Neural cell (in vitro differentiated cells): Measurements from ENCODE around the gene CELSR1. TPM values are rescaled to one million over a fixed set of nuclear protein-coding genes. Genes with fewer than 3 reads are reported as not detected.

Experiments used
- H2AFZ ChIP-seq: fragments of 200-600, 300-800 bp; sonication (generic), shearing (Covaris generic); 2 replicates; pipeline ENCODE4 v1.6.0; 2014; ENCODE audit warnings: low read depth, mild to moderate bottlenecking, antibody characterized with exemption, low read length, moderate library complexity
- H3F3A ChIP-seq: fragments of 200-600 bp; shearing (Covaris generic); 2 replicates; pipeline ENCODE4 v1.6.1; 2016; ENCODE audit warnings: mild to moderate bottlenecking, moderate library complexity, mixed read lengths, antibody characterized with exemption, low read length; ENCODE audit not compliant: insufficient read depth, poor library complexity, severe bottlenecking
- H3K27ac ChIP-seq: fragments of 200-600, 300-800 bp; sonication (generic), shearing (Covaris generic); 2 replicates; pipeline ENCODE4 v1.5.1; 2014; ENCODE audit warnings: mild to moderate bottlenecking, low read length, moderate library complexity
- H3K27me3 ChIP-seq: fragments of 300-800, 200-600 bp; sonication (generic), shearing (Covaris generic); 2 replicates; pipeline ENCODE4 v1.6.0; 2014; ENCODE audit warnings: mild to moderate bottlenecking, low read depth, low read length, moderate library complexity; ENCODE audit not compliant: insufficient read depth
- H3K36me3 ChIP-seq: fragments of 300-800, 200-600 bp; sonication (generic), shearing (Covaris generic); 2 replicates; pipeline ENCODE4 v1.5.1; 2014; ENCODE audit warnings: mild to moderate bottlenecking, antibody characterized with exemption, low read length, moderate library complexity; ENCODE audit not compliant: insufficient read depth
- H3K4me2 ChIP-seq: fragments of 300-800, 200-600 bp; sonication (generic), shearing (Covaris generic); 2 replicates; pipeline ENCODE4 v1.6.0; 2014; ENCODE audit warnings: mild to moderate bottlenecking, low read length
- H3K4me3 ChIP-seq: fragments of 300-800, 200-600 bp; sonication (generic), shearing (Covaris generic); 2 replicates; pipeline ENCODE4 v1.5.1; 2014; ENCODE audit warnings: mild to moderate bottlenecking, low read length, moderate library complexity
- H3K79me2 ChIP-seq: fragments of 200-600 bp; shearing (Covaris generic); replicated peaks from 2 replicates; pipeline ENCODE4 v1.6.0; 2014; ENCODE audit warnings: mild to moderate bottlenecking, low read length, moderate library complexity; ENCODE audit not compliant: insufficient read depth
- H3K9ac ChIP-seq: fragments of 300-800, 200-600 bp; sonication (generic), shearing (Covaris generic); 2 replicates; pipeline ENCODE4 v1.6.1; 2016; ENCODE audit warnings: mild to moderate bottlenecking, low read length, mixed read lengths
- H3K9me2 ChIP-seq: fragments of 200-600 bp; shearing (Covaris generic); 2 replicates; pipeline ENCODE4 v1.6.1; 2016; ENCODE audit warnings: mild to moderate bottlenecking, low read length, mixed read lengths; ENCODE audit not compliant: insufficient read depth
- H3K9me3 ChIP-seq: fragments of 200-600, 300-800 bp; sonication (generic), shearing (Covaris generic); 2 replicates; pipeline ENCODE4 v1.6.1; 2016; ENCODE audit warnings: mild to moderate bottlenecking, mixed run types, low read length, moderate library complexity, mixed read lengths
- H4K20me1 ChIP-seq: fragments of 200-600 bp; shearing (Covaris generic); 2 replicates; pipeline ENCODE4 v1.6.1; 2016; ENCODE audit warnings: mild to moderate bottlenecking, mixed run types; ENCODE audit not compliant: insufficient read depth
- CTCF ChIP-seq: fragments of 450-650 bp; IDR thresholded peaks from 2 replicates; pipeline ENCODE4 v1.5.1; 2014; ENCODE audit warnings: antibody characterized with exemption, mild to moderate bottlenecking, moderate library complexity; ENCODE audit not compliant: poor library complexity, severe bottlenecking
- EP300 ChIP-seq: fragments of 450-650 bp; conservative IDR thresholded peaks from 2 replicates; pipeline ENCODE4 v1.6.1; 2014; ENCODE audit warnings: antibody characterized with exemption, mild to moderate bottlenecking, moderate library complexity; ENCODE audit not compliant: poor library complexity, severe bottlenecking
- EZH2 ChIP-seq: fragments of 200-600, 300-800 bp; shearing (Covaris generic), sonication (generic); IDR thresholded peaks from 2 replicates; pipeline ENCODE4 v1.6.1; 2014; ENCODE audit warnings: antibody characterized with exemption, low read length, borderline replicate concordance, mild to moderate bottlenecking; ENCODE audit not compliant: insufficient read depth, poor library complexity, severe bottlenecking
- MXI1 ChIP-seq: fragments of 450-650 bp; conservative IDR thresholded peaks from 2 replicates; pipeline ENCODE4 v1.6.1; 2014; ENCODE audit warnings: antibody characterized with exemption, mild to moderate bottlenecking; ENCODE audit not compliant: poor library complexity, severe bottlenecking
- POLR2AphosphoS5 ChIP-seq: IDR thresholded peaks from 2 replicates; pipeline ENCODE4 v1.6.1; 2012
- RAD21 ChIP-seq: fragments of 450-650 bp; conservative IDR thresholded peaks from 2 replicates; pipeline ENCODE4 v1.6.1; 2014; ENCODE audit warnings: antibody characterized with exemption, mild to moderate bottlenecking, moderate library complexity
- REST ChIP-seq: IDR thresholded peaks from 2 replicates; pipeline ENCODE4 v1.6.1; 2012; ENCODE audit warnings: borderline replicate concordance
- SMC3 ChIP-seq: fragments of 450-650 bp; conservative IDR thresholded peaks from 2 replicates; pipeline ENCODE4 v1.6.1; 2014; ENCODE audit warnings: antibody characterized with exemption, mild to moderate bottlenecking, moderate library complexity; ENCODE audit not compliant: poor library complexity
- TAF1 ChIP-seq: IDR thresholded peaks from 2 replicates; pipeline ENCODE4 v1.6.1; 2012; ENCODE audit warnings: low read depth
- polyA plus RNA-seq: library from polyadenylated mRNA; depleted of rRNA; stranded (reverse); fragments of >200 nt; gene quantifications from 2 replicates; pipeline ENCODE4 v1.2.3, GENCODE V29; 2014

The CELSR1 gene
- polyA plus RNA-seq, 1 donor from 2014 or later, result 0.14 TPM

- no peak overlapping the region for H3K4me3 ChIP-seq
- peaks cover 26% of the 10 kb centered on the region for H3K27me3 ChIP-seq
- no peaks in the 10 kb centered on the region for H3K9me2 ChIP-seq
- H3K27ac ChIP-seq, result no peak overlapping the region
- no peak overlapping the region for H3K4me2 ChIP-seq
- H3F3A ChIP-seq, result no peaks in the 10 kb centered on the region
- H4K20me1 ChIP-seq, result no peaks in the 10 kb centered on the region
- H2AFZ ChIP-seq, result no peak overlapping the region
- H3K36me3 ChIP-seq, result no peaks in the 10 kb centered on the region
- no peaks in the 10 kb centered on the region for H3K79me2 ChIP-seq
- H3K9me3 ChIP-seq, result peaks cover 9% of the 10 kb centered on the region
- no peak overlapping the region for H3K9ac ChIP-seq
- TF ChIP-seq RAD21, result no peak
- TF ChIP-seq TAF1, result no peak
- TF ChIP-seq POLR2AphosphoS5, result no peak
- no peak for TF ChIP-seq SMC3
- TF ChIP-seq EP300, result no peak
- no peak for TF ChIP-seq CTCF
- no peak for TF ChIP-seq REST
- TF ChIP-seq EZH2, result no peak
- no peak for TF ChIP-seq MXI1
Observed at GRCh38 chr22:46536537-46537224, 739 bp downstream of the CELSR1 start.

- Histone ChIP-seq H3K9me2 (no peaks in the 10 kb centered on the region), H3K9me3 (peaks cover 9% of the 10 kb centered on the region), H3K79me2 (no peaks in the 10 kb centered on the region), H3K27me3 (peaks cover 26% of the 10 kb centered on the region), H3K4me3 (no peak overlapping the region), H3K36me3 (no peaks in the 10 kb centered on the region), H3F3A (no peaks in the 10 kb centered on the region), H3K9ac (no peak overlapping the region), H4K20me1 (no peaks in the 10 kb centered on the region), H2AFZ (no peak overlapping the region), H3K4me2 (no peak overlapping the region), H3K27ac (no peak overlapping the region)
- TF ChIP-seq EZH2 (no peak), SMC3 (no peak), RAD21 (no peak), CTCF (no peak), EP300 (no peak), TAF1 (no peak), REST (no peak), POLR2AphosphoS5 (no peak), MXI1 (no peak)
Observed at GRCh38 chr22:46535876-46536536, 1.4 kb downstream of the CELSR1 start.
